ENCODE data around the gene CH25H.

DNA sequence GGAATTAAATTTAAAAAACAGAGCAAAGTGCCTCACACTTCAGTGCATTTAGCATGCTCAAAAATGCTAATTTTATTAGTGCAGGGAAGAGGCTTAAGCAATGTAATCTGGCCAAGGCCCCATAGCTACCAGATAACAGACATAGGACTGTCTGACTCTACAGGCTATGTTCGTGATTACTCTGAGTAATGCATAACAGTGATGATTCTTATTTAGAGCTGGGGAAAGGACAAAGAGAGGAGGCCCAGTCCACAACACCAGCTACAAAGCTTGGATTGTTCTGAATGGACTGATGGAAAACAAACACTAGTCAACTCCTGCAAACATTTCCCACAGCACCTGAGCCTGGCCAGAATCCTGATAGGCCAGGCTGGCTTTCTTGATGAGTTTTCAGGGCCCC lies 8.4 kb upstream of the CH25H start:
- TF ChIP-seq POLR2AphosphoS5 (IDR thresholded peaks at IDR 0.05; ENCODE audit: borderline replicate concordance, low read depth, low read length): no peak
- no peak for TF ChIP-seq EZH2 (IDR thresholded peaks at IDR 0.05)
